ENCODE results near the gene CCL17.
"Not testable (repeated sequence)": the region's sequence is repeated elsewhere in the genome, so short reads cannot be mapped to it uniquely, and the experiment has no call there.

CCL17 gene

GRCh38 chr16:57430955-57431354 lies 26.4 kb downstream of the CCL17 start:
- intact Hi-C loops (cut with DNase I; ENCODE audit: low total_unique reads), result no loop called here
- Histone ChIP-seq H3K4me1 (no peaks in the 10 kb centered on the region), H3K27ac (no peak overlapping the region), H3K4me3 (no peak overlapping the region), H3K27me3 (no peaks in the 10 kb centered on the region), H3K36me3 (peaks cover 67 to 100% (median 86%) of the 10 kb centered on the region in 3 donors), H3K9me3 (no peaks in the 10 kb centered on the region)
- TF ChIP-seq, protein P1, sequence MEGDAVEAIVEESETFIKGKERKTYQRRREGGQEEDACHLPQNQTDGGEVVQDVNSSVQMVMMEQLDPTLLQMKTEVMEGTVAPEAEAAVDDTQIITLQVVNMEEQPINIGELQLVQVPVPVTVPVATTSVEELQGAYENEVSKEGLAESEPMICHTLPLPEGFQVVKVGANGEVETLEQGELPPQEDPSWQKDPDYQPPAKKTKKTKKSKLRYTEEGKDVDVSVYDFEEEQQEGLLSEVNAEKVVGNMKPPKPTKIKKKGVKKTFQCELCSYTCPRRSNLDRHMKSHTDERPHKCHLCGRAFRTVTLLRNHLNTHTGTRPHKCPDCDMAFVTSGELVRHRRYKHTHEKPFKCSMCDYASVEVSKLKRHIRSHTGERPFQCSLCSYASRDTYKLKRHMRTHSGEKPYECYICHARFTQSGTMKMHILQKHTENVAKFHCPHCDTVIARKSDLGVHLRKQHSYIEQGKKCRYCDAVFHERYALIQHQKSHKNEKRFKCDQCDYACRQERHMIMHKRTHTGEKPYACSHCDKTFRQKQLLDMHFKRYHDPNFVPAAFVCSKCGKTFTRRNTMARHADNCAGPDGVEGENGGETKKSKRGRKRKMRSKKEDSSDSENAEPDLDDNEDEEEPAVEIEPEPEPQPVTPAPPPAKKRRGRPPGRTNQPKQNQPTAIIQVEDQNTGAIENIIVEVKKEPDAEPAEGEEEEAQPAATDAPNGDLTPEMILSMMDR (IDR thresholded peaks at IDR 0.05), result no peak
- no peak for DNase-seq

DNA sequence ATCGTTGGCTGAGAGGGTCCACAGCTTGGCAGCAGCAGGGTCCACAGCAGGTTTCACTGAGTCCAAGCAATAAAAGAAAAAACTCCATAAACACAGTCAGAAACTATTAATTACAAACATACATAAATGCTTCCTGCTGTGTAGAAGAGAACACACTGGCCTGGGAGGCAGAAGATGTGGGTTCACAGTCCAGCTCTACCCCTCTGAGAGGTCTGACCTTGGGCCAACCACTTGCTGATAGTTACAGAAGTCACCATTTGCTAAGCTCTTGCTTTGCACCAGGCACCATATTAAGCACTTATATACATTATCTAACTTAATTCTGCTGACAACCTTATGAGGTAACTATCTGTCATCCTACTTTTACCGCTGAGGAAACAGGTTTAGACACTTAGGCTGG lies 27.9 kb downstream of the CCL17 start:
- H3K36me3 ChIP-seq, result peaks cover 73 to 98% (median 92%) of the 10 kb centered on the region in 3 donors
- no peaks in the 10 kb centered on the region for H3K27me3 ChIP-seq
- no peaks in the 10 kb centered on the region for H3K4me1 ChIP-seq
- no peaks in the 10 kb centered on the region for H3K9me3 ChIP-seq
- DNase-seq, result no peak
- TF ChIP-seq, protein P1 (IDR thresholded peaks at IDR 0.05), result no peak
- intact Hi-C loops (cut with DNase I; ENCODE audit: low total_unique reads), result no loop called here
- H3K4me3 ChIP-seq, result no peak overlapping the region
- no peak overlapping the region for H3K27ac ChIP-seq

DNA sequence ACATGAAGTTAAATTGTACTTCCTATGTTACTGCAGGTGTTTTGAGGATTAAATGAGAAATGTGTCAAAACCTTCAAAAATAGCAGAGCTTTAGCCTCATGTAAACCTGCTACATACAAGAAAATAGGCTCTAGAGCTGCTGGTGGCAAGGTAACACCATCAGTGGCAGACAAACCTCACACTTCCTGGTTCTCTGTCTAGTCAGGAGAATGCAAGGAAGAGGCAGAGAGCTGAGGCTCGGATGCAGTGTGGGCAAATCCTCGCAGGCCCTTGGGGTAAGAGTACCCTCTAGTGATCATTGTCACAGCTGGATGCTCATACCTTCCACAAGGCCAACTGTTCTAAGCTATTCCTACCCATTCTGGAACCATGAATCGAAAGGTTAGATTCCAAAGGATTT lies 28.4 kb downstream of the CCL17 start:
- no peak overlapping the region for H3K27ac ChIP-seq
- no peaks in the 10 kb centered on the region for H3K27me3 ChIP-seq
- intact Hi-C loops (cut with DNase I; ENCODE audit: low total_unique reads), result no loop called here
- H3K4me3 ChIP-seq, result no peak overlapping the region
- DNase-seq, result no peak
- no peaks in the 10 kb centered on the region for H3K9me3 ChIP-seq
- TF ChIP-seq, protein P1 (IDR thresholded peaks at IDR 0.05), result no peak
- peaks cover 73 to 98% (median 92%) of the 10 kb centered on the region in 3 donors for H3K36me3 ChIP-seq
- no peaks in the 10 kb centered on the region for H3K4me1 ChIP-seq

- TF ChIP-seq, protein P1 (IDR thresholded peaks at IDR 0.05), result no peak
- no peaks in the 10 kb centered on the region for H3K4me1 ChIP-seq
- intact Hi-C loops (cut with DNase I; ENCODE audit: low total_unique reads), result no loop called here
- peaks cover 70 to 97% (median 91%) of the 10 kb centered on the region in 3 donors for H3K36me3 ChIP-seq
- H3K4me3 ChIP-seq, result no peak overlapping the region
- no peak overlapping the region for H3K27ac ChIP-seq
- H3K9me3 ChIP-seq, result no peaks in the 10 kb centered on the region
- H3K27me3 ChIP-seq, result no peaks in the 10 kb centered on the region
- no peak for DNase-seq
Measured at GRCh38 chr16:57434003-57434402, 29.4 kb downstream of the CCL17 start.

GRCh38 chr16:57435838-57436237 lies 31.3 kb downstream of the CCL17 start:
- H3K27me3 ChIP-seq, result no peaks in the 10 kb centered on the region
- no peak overlapping the region for H3K27ac ChIP-seq
- no peaks in the 10 kb centered on the region for H3K4me1 ChIP-seq
- peaks cover 66 to 95% (median 90%) of the 10 kb centered on the region in 3 donors for H3K36me3 ChIP-seq
- no peaks in the 10 kb centered on the region for H3K9me3 ChIP-seq
- H3K4me3 ChIP-seq, result no peak overlapping the region
- intact Hi-C loops (cut with DNase I; ENCODE audit: low total_unique reads), result no loop called here
- no peak for DNase-seq
- TF ChIP-seq, protein P1 (IDR thresholded peaks at IDR 0.05), result no peak

DNA sequence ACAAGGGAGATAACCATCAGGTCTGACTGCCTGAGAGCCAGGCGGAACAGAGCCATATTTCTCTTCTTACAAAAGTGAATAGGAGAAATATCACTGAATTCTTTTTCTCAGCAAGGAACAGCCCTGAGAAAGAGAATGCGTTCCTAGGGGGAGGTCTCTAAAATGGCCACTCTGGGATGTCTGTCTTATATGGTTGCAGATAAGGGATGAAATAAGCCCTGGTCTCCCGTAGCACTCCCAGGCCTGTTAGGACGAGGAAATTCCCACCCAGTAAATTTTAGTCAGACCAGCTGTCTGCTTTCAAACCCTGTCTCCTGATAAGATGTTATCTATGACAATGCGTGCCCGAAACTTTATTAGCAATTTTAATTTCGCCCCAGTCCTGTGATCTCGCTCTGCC lies 35.4 kb downstream of the CCL17 start:
- intact Hi-C loops (cut with DNase I; ENCODE audit: low total_unique reads); H3K27me3 ChIP-seq; DNase-seq; H3K4me1 ChIP-seq; H3K4me3 ChIP-seq; H3K27ac ChIP-seq; H3K9me3 ChIP-seq: not testable (repeated sequence)
- H3K36me3 ChIP-seq, result peaks cover 32 to 55% (median 49%) of the 10 kb centered on the region in 3 donors

GRCh38 chr16:57440551-57440950 lies 36.0 kb downstream of the CCL17 start:
- H3K36me3 ChIP-seq, result peaks cover 27 to 49% (median 43%) of the 10 kb centered on the region in 3 donors
- intact Hi-C loops (cut with DNase I; ENCODE audit: low total_unique reads), result not testable (repeated sequence)

More at GRCh38 chr16:57440551-57440950, 36.0 kb downstream of the CCL17 start:
- not testable (repeated sequence) for H3K4me1 ChIP-seq, H3K27me3 ChIP-seq, DNase-seq, H3K9me3 ChIP-seq, H3K27ac ChIP-seq, H3K4me3 ChIP-seq
